Right ventricle myocardium superior (tissue), 1 donor: ENCODE data around the gene HNRNPU. TPM values are rescaled to one million over a fixed set of nuclear protein-coding genes. Genes with fewer than 3 reads are reported as not detected.

Experiments
- ATAC-seq: fragments of 200-7000 bp; cut with Tn5 transposase; one replicate; pipeline ENCODE4 v1.9.1; 2020; ENCODE audit warnings: mild to moderate bottlenecking; ENCODE audit not compliant: poor library complexity
- DNase-seq: peaks from one replicate; pipeline ENCODE4 v3.0.0-alpha.2; 2020
- intact Hi-C: fragments of 100-400 bp; cut with DNase I; formaldehyde crosslinking; loops from one replicate; pipeline ENCODE4 v1.11.2; 2022
- total RNA-seq: library from RNA; stranded (reverse); fragmentation: NEBNext Ultra II Directional; extraction: Animal tissue kit (Norgen Biotek cat#: 25700); gene quantifications from one replicate; pipeline ENCODE4 v1.2.1, GENCODE V29; 2021
- donor health status: DM: no; HTN: yes; CAD: no; lungs with severe emphysema.

Gene HNRNPU
- total RNA-seq, 1 donor from 2014 or later = 164 TPM

GRCh38 chr1:244821134-244821533 lies 43.2 kb downstream of the HNRNPU start:
- DNase-seq (no peak), ATAC-seq (no peak)

DNA sequence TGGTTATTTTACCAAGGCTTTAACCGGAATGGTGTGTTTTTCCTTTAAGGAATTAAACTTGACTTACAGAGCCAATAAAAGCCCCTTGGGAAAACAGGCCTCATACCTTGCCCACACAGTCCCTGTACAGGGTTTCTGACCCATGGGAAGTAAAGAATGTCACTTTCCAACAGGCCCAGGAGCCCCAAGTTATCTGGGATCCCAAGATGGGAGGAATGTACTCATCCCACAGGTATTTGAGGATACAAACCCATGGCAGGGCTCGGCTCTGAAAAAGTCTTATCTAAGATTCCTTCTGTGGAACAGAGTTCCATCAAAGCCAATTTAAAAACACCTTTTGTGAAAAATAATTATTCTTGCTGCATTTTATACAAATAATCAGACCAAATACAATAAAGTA lies 44.2 kb downstream of the HNRNPU start:
- intact Hi-C loops = no loop called here
- DNase-seq (no peak), ATAC-seq (no peak)

More at GRCh38 chr1:244821134-244821533, 43.2 kb downstream of the HNRNPU start:
- intact Hi-C loops = no loop called here

GRCh38 chr1:244817415-244817894 lies 46.9 kb downstream of the HNRNPU start:
- intact Hi-C loops = no loop called here
- no peak for DNase-seq
- no peak for ATAC-seq

GRCh38 chr1:244815600-244816099 lies 48.7 kb downstream of the HNRNPU start:
- DNase-seq (no peak), ATAC-seq (peak; percentile 34)
- intact Hi-C loops = no loop called here

DNA sequence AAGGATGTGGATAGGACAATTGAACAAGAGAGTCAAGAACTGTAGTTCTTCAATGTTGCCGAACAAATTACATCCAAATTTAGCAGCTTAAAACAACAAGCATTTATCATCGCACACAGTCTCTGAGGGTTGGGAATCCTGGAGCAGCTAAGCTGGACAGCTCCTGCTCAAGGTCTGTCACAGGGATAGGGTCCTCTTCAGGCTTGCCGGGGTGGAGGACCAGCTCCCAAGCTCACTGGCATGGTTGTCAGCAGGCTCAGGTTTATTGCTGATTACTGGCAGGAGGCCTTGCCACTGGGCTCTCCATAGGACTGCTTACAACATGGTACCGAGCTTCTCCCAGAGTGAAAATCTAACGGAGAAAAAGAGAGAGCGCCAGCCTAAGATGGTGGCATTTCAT lies 51.0 kb downstream of the HNRNPU start:
- DNase-seq = no peak
- intact Hi-C loops = no loop called here
- no peak for ATAC-seq

GRCh38 chr1:244810221-244810620 lies 54.1 kb downstream of the HNRNPU start:
- DNase-seq = no peak
- intact Hi-C loops = no loop called here
- no peak for ATAC-seq

GRCh38 chr1:244807138-244807537 lies 57.2 kb downstream of the HNRNPU start:
- intact Hi-C loops = no loop called here
- no peak for ATAC-seq
- DNase-seq = no peak

GRCh38 chr1:244804841-244805240 lies 59.5 kb downstream of the HNRNPU start:
- ATAC-seq (no peak), DNase-seq (no peak)
- intact Hi-C loops = no loop called here

DNA sequence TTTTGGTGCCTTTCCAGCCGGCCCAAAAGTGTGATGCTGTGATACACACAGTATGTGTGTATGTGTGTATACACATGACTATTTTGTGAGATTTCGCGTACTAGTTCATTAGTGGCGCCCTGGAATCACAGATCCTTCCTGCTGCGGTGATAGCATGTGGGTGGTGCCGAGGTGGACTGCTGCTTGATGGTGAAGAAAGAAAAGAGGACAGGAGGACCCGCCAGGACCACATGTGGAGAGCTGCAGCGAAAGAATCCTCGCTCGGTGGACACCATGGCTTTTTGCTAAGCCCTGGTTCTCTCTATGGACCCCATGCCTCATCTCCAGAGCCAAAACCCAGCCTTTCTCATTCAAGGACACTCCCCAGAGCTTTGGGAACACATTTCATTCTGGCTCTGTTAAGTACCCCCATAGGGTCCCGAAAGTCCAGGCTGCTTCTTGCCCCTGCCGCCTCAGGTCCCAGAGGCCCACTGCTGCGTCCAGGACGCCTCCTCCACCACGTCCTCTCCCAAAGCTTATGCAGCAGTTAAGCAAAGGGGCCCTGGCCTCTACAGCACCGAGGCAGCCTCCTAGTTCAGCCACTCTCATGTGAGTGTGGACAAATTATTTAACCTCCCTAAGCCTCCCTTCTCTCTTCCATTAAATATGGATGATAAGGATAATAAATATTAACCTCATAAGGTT lies 61.6 kb downstream of the HNRNPU start:
- DNase-seq (no peak), ATAC-seq (no peak)
- intact Hi-C loops = no loop called here

- DNase-seq (no peak), ATAC-seq (no peak)
- intact Hi-C loops = no loop called here
These were observed 62.3 kb downstream of the HNRNPU start for GRCh38 chr1:244802041-244802440.

- DNase-seq = no peak
- intact Hi-C loops = loop anchor here (2.0 kb wide), 1 partner anchor 242 kb away; no protein-coding TSS in a partner anchor
- peak; percentile 72 for ATAC-seq
These were observed 63.1 kb downstream of the HNRNPU start for GRCh38 chr1:244801246-244801645.

GRCh38 chr1:244800821-244801220 lies 63.5 kb downstream of the HNRNPU start:
- intact Hi-C loops = loop anchor here (2.0 kb wide), 1 partner anchor 242 kb away; no protein-coding TSS in a partner anchor
- ATAC-seq (no peak), DNase-seq (no peak)

Other genes starting within 250 kb of the HNRNPU start
- gene DESI2, start 211.4 kb downstream of the HNRNPU start, total RNA-seq = 19.8 TPM
- 68.7 TPM for gene COX20, start 28.9 kb downstream of the HNRNPU start, total RNA-seq